Measurements from ENCODE around the gene AKAP9.

The AKAP9 gene

DNA sequence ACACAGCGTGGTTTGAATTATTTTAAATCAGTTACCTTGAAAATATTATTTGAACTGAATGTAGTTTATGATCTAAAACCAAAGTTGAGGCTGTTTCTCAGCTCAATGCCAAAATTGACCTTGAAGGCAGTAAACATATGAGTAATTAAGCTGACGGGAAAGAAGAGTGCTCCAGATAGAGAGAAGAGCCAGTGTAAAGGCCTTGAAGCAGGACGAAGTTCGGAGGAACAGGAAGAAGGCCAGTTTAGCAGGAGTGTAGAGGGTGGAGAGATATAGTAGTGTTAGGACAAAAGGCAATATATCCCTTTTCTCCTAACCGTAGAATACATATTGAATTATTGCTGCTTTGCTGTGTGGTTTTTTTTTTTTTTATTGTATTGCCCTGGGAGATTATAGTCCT, 130.4 kb downstream of the AKAP9 start:
- Histone ChIP-seq H3K27ac (no peak overlapping the region), H3K9ac (no peak overlapping the region), H4K20me1 (ENCODE audit: insufficient read depth) (no peaks in the 10 kb centered on the region), H3K4me1 (ENCODE audit: low read depth, poor library complexity, severe bottlenecking) (peaks cover 12% of the 10 kb centered on the region), H3K27me3 (ENCODE audit: insufficient read depth, low read depth) (no peaks in the 10 kb centered on the region), H3K4me2 (no peak overlapping the region), H3K79me2 (ENCODE audit: insufficient read depth, low read depth) (no peaks in the 10 kb centered on the region), H2AFZ (ENCODE audit: low read depth) (no peak overlapping the region), H3K4me3 (IDR thresholded peaks at IDR 0.05; ENCODE audit: insufficient read depth, low read depth, low read length) (no peak overlapping the region), H3K36me3 (ENCODE audit: insufficient read depth) (no peaks in the 10 kb centered on the region; the same call in 1 of the 2 replicates)
- no peak for TF ChIP-seq CTCF (conservative IDR thresholded peaks at IDR 0.05; ENCODE audit: low read depth, low read length)

DNA sequence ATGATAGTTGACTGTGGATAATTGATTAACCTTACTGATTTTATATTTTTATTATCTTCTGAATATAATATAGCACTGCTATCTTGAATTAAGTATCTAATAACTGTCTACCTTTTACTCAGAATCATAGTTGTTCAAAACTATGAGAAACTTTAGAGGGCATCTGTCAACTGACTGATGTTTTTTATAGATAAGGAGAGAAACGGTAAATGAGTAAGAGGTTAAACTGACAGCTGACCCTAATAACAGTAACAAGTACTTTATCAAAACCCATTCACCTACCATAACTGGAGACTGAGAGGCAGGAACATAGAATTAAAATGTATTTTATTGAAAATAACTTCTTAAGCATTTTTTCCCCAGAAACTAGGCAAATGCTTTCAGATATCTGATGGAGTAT, 131.5 kb downstream of the AKAP9 start:
- Histone ChIP-seq H4K20me1 (ENCODE audit: insufficient read depth) (no peaks in the 10 kb centered on the region), H3K36me3 (ENCODE audit: insufficient read depth) (no peaks in the 10 kb centered on the region; the same call in 1 of the 2 replicates), H3K4me1 (ENCODE audit: low read depth, poor library complexity, severe bottlenecking) (peaks cover 19% of the 10 kb centered on the region), H3K27ac (no peak overlapping the region), H3K79me2 (ENCODE audit: insufficient read depth, low read depth) (no peaks in the 10 kb centered on the region), H3K9ac (no peak overlapping the region), H3K27me3 (ENCODE audit: insufficient read depth, low read depth) (no peaks in the 10 kb centered on the region), H3K4me3 (IDR thresholded peaks at IDR 0.05; ENCODE audit: insufficient read depth, low read depth, low read length) (no peak overlapping the region), H3K4me2 (no peak overlapping the region), H2AFZ (ENCODE audit: low read depth) (no peak overlapping the region)
- TF ChIP-seq CTCF (conservative IDR thresholded peaks at IDR 0.05; ENCODE audit: low read depth, low read length), result no peak

GRCh38 chr7:92072708-92073107, 132.0 kb downstream of the AKAP9 start:
- no peaks in the 10 kb centered on the region for H4K20me1 ChIP-seq (ENCODE audit: insufficient read depth)
- H3K27me3 ChIP-seq (ENCODE audit: insufficient read depth, low read depth), result no peaks in the 10 kb centered on the region
- H3K4me2 ChIP-seq, result no peak overlapping the region
- no peak overlapping the region for H3K4me3 ChIP-seq (IDR thresholded peaks at IDR 0.05; ENCODE audit: insufficient read depth, low read depth, low read length)
- H3K9ac ChIP-seq, result no peak overlapping the region
- no peaks in the 10 kb centered on the region; the same call in 1 of the 2 replicates for H3K36me3 ChIP-seq (ENCODE audit: insufficient read depth)
- H2AFZ ChIP-seq (ENCODE audit: low read depth), result no peak overlapping the region
- H3K79me2 ChIP-seq (ENCODE audit: insufficient read depth, low read depth), result no peaks in the 10 kb centered on the region
- no peak for TF ChIP-seq CTCF (conservative IDR thresholded peaks at IDR 0.05; ENCODE audit: low read depth, low read length)
- H3K27ac ChIP-seq, result no peak overlapping the region
- peaks cover 19% of the 10 kb centered on the region for H3K4me1 ChIP-seq (ENCODE audit: low read depth, poor library complexity, severe bottlenecking)

DNA sequence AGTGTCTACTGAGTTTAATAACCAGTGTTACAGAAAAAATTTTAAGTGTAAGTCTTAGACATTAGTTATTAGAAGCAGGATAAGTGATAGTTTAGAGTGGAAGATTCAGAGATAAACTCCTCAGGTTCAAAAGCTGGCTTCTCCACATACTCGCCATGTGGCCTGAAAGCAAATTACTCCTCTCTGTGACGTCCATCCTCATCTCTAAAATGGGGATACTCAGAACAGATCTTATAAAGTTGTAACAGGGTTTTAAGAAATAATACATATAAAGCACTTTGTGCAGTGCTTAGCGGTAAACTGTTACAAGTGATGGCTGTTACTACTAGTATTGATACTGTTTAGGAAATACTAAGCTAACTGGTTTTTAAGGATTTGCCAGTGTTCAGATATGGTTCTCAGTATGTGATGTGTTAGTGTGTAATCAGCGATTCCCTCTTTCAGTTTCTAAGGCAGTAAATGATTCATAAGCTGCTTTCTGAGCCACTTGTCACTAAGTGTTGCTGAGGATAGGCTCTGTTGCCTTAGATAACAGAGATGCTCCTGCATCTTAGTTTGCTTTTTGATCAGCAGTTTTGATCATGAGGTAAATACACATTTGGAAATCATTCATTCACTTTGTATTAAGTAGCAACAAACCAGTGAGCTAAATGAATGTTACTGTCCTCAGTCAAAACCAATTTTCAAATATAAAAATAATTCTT, 134.9 kb downstream of the AKAP9 start:
- Histone ChIP-seq H3K27me3 (ENCODE audit: insufficient read depth, low read depth) (no peaks in the 10 kb centered on the region), H3K27ac (peak overlapping the region; percentile 5; the same call in 1 of the 2 replicates), H3K4me2 (no peak overlapping the region), H3K9ac (no peak overlapping the region), H3K36me3 (ENCODE audit: insufficient read depth) (no peaks in the 10 kb centered on the region; the same call in 1 of the 2 replicates), H3K4me1 (ENCODE audit: low read depth, poor library complexity, severe bottlenecking) (peaks cover 19% of the 10 kb centered on the region), H3K4me3 (IDR thresholded peaks at IDR 0.05; ENCODE audit: insufficient read depth, low read depth, low read length) (no peak overlapping the region), H4K20me1 (ENCODE audit: insufficient read depth) (no peaks in the 10 kb centered on the region), H2AFZ (ENCODE audit: low read depth) (no peak overlapping the region), H3K79me2 (ENCODE audit: insufficient read depth, low read depth) (no peaks in the 10 kb centered on the region)
- TF ChIP-seq CTCF (conservative IDR thresholded peaks at IDR 0.05; ENCODE audit: low read depth, low read length), result no peak
